ENCODE measurements around the gene RELN.

GRCh38 chr7:103597606-103598005 lies 391.9 kb downstream of the RELN start:
- TF ChIP-seq CTCF (IDR thresholded peaks at IDR 0.05) (no peak), POLR2A (IDR thresholded peaks at IDR 0.05) (no peak)

All from testis (tissue), 2 donors.